NT2/D1 (cell line): ENCODE results near the gene RNF40.

Source experiments
- SUZ12 ChIP-seq: IDR thresholded peaks from 2 replicates; pipeline ENCODE4 v1.6.1; 2011; ENCODE audit not compliant: insufficient read length, insufficient read depth; ENCODE audit errors: extremely low read depth
- YY1 ChIP-seq: IDR thresholded peaks from 2 replicates; pipeline ENCODE4 v1.6.1; 2011; ENCODE audit not compliant: insufficient read length, insufficient read depth
- ZNF274 ChIP-seq: IDR thresholded peaks from 2 replicates; pipeline ENCODE4 v1.6.1; 2011; ENCODE audit warnings: mild to moderate bottlenecking, low read depth, low read length

DNA sequence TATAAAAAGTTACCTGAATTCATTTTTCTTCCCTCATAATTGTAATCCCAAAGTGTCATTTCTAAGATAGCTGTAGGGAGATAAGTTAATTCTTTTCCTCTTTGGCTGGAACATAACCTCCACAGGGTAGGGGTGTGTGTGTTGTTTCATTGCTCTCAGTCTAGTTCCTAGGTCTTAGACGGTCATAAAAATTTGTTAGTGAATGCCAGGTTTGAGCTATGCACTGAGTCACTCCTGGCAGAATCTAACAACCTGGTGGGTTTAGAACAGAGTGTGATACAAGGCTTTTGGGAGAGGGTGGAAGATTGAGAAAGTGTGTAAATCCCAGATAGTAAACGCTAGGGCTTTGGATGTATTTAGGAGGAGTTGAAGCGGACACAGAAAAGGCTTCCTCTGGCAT lies 14.8 kb upstream of the RNF40 start:
- TF ChIP-seq YY1: no peak
- TF ChIP-seq SUZ12: no peak
- no peak for TF ChIP-seq ZNF274
